Hippocampal formation (tissue), 2 donors: ENCODE results near the gene UBE3D.
"Not testable (repeated sequence)": the region's sequence is repeated elsewhere in the genome, so short reads cannot be mapped to it uniquely, and the experiment has no call there.

Source experiments
- DNase-seq, 2 donors: peaks; one replicate each; lab custom pipeline; 2025; lab: John Stamatoyannopoulos, UW

UBE3D gene

DNA sequence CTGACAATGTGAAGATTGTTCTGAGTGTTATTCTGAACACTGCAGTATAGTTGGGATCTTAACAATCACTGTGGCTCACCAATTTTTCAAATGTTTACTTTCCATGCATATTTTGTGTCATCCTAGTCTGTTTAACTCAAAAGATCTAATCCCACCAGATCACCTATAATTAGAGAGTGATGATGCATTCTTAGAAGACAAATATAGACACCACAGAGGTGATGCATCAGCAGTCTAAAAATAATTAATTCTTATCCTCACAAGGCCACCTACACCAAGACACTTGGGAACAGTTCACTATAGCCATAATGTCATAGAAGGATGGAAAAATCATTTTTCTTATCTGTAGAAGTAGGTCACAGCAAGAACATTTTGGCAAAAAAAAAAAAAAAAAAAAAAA is 154.8 kb downstream of the UBE3D start:
- DNase-seq, result no peak

- DNase-seq, result no peak
Observed at GRCh38 chr6:82910395-82910794, 155.2 kb downstream of the UBE3D start.

GRCh38 chr6:82909551-82909950 is 156.1 kb downstream of the UBE3D start:
- DNase-seq, result no peak

DNA sequence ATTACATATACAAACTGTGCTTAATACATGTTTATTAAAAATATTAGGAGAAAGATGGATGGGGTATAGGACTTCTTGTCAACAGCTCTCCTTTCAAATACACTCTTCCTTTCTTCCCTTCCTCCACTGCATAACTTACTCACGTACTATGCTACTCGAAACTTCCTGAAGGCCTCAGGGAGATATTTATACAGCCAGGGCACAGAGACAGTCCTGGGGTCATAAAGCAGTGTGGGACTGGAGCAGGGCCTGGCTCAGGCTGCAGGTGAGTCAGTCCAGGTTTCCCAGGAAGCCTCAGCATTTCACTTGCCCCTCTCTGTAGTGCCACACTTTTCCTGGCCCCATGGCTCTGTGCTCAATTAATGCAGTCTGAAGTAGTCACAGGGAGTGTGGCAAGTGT is 157.0 kb downstream of the UBE3D start:
- no peak for DNase-seq

DNA sequence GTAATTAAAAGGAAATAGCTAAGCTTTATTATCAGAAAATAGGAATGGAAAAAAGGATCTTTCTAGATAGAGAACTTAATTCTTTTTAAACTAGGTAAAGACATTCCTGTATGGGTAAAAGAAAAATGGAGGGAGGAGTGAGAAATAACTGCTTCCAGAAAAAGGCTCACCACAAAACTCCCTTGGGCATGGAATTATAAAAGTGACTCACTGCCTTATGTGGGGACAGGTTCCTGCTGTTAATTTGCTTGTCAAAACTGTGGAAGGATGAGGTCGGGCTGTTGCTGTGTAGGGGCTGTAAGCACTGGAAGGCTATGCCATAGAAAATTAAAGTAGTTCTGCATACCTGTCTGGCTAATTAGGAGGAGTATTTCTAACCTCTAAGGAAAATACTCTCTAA is 158.7 kb downstream of the UBE3D start:
- no peak for DNase-seq

- no peak for DNase-seq
Observed at GRCh38 chr6:82906489-82906888, 159.2 kb downstream of the UBE3D start.

GRCh38 chr6:82904860-82905259 is 160.8 kb downstream of the UBE3D start:
- no peak for DNase-seq

GRCh38 chr6:82904257-82904656 is 161.4 kb downstream of the UBE3D start:
- DNase-seq, result no peak

DNA sequence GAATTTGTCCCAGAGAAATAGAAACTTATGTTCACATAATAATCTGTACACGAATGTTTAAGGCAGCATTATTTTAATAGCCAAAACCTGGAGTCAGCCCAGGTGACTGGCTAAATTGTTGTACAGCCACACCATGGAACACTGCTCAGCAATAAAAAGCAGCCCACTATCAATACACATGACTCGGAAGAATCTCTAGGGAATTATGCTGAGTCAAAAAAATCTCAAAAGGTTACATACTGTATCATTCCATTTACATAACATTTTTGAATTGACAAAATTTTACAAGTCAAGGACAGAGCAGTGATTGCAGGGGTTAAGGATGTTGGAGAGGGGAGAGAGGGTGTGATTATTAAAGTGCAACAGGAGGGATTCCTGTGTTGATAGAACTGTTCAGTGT is 163.4 kb downstream of the UBE3D start:
- no peak for DNase-seq

DNA sequence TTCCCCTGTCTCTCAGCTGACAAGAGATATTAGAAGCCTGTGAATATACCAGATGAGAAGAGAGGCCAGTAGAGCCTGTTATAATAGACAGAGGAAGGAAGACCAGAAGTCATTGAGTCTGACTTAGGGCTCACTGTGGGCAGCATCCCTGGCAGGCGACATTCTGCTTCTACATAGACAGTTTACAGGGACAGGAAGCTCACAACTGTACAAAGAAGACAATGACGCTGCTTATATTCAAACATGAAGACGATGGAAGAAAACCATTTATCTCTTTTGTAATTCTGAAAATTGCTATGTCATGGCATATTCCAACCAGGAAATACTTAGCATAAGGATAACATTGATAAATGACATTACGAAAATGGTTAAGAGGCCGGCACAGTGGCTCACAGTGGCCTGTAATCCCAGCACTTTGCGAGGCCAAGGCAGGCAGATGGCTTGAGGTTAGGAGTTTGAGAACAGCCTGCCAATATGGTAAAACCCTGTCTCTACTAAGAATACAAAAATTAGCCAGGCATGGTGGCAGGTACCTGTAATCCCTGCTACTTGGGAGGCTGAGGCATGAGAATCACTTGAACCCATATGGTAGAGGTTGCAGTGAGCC is 170.9 kb downstream of the UBE3D start:
- no peak for DNase-seq

DNA sequence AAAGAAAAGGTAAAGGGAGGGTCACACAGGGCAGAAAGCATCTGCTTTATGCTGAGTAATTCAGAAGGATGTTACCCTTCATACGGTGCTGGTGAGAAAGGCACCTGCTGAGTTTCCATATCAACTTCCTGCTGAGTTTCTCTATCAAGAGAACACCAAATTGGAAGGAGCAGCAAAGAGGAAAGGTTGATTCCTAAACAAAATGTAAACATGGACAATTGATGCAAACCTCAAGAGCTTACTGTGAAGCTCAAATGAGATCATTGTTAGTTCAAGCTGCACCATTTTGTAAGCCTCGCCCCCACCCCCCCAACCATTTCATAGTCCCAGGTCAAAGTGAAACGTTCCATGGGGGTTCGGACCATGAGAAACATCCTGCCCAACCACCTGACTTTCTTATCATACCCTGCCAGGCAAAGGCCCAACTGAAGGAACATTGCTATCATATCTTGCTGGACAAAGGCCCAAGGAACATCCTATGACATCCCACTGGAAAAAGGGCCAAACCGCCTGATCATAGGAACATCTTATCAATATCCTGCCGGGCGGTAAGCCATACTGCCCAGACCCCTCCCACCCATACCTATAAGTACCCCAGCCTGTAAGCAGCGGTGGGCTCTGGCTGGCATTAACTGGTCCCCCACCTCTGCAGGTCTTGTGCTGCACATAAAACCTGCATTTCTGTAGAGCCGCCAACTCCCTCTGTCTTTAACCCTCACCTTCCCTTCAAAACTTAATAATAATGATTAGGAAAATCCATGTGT is 171.6 kb downstream of the UBE3D start:
- DNase-seq, result no peak

GRCh38 chr6:82891503-82891902 is 174.1 kb downstream of the UBE3D start:
- not testable (repeated sequence) for DNase-seq

DNA sequence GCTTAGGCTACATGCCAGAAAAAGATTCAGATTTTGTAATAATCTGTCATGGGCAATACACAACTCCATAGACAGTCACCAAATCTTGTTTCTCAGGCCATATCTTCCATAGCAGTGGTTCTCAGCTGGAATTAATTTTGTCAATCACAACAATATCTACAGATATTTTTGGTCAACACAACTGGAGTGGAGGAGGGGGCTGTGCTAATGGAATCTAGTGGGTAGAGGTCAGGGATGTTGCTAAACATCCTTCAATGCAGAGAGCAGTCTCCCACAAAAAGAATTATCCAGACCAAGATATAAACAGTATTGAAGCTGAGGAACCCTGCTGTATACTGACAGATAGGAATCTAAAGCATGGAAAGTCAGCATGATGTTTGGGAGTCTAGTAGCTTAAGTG is 174.6 kb downstream of the UBE3D start:
- no peak for DNase-seq

GRCh38 chr6:82890240-82890639 is 175.4 kb downstream of the UBE3D start:
- no peak for DNase-seq

GRCh38 chr6:82889143-82889542 is 176.5 kb downstream of the UBE3D start:
- no peak for DNase-seq

GRCh38 chr6:82882363-82883023 is 183.1 kb downstream of the UBE3D start:
- DNase-seq, result no peak

- DNase-seq, result no peak
Observed at GRCh38 chr6:82881519-82881918, 184.1 kb downstream of the UBE3D start.

DNA sequence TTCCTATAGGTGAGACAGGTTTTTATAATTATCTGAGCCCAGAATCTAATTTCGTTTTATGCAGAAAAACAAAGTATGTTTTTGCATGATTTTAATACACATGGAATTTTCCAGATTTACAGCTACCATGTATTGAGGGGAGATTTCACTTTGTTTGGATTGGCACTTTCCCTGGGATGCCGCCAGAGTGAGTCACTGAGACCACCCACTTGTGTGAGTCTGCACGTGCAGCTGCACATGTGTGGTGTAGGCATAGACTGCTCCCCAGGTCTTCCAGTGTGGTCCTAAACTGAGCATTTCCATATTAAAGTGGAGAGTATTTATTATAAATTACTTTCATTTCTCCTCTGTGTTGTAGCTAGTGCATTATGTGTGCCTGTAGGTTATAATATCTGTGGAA is 186.8 kb downstream of the UBE3D start:
- no peak for DNase-seq

DNA sequence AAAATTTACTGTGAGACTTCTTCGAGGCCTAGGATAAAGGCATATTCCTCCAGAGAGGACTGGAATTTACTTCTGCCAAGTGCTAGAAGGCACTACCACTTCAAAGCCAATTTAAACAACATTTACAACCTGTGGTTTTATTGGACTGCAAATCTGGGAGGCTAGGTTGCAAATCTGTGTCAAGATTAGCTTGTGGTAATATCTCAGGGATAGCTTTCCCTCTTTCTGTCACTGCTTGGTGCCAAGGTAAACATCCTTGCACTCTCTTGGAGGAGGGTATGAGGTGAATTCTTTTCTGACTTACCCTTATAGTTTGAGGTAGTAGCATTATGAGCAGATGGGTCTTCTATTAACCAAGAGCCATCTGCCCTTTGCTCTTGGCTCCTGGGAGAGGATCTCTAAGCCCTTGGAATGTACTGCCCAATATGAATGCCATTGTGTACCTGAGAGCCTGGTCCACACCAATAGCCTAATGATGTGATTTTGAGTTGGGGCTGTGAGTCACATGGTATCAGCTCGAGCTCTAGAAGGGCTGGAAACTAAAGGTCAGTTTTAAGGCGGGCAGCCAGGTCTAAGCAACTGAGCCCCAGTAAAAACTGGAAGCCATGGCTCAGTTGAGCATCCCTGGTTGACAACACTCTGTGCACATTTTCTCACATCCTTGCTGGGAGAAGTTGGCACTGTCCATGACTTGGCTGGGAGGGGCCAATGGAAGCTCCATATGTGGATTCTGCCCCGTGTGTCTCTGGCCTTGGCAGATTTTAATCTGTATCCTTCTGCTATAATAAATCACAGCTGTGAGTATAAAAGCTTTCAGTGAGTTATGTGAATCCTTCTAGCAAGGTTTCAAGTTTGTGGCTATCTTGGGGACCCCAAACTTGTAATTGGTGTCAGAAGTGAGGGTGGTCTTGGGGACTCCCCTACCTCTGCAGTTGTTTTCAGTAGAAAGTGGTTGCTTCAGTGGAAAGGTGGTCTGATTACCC is 188.1 kb downstream of the UBE3D start:
- DNase-seq, result no peak

DNA sequence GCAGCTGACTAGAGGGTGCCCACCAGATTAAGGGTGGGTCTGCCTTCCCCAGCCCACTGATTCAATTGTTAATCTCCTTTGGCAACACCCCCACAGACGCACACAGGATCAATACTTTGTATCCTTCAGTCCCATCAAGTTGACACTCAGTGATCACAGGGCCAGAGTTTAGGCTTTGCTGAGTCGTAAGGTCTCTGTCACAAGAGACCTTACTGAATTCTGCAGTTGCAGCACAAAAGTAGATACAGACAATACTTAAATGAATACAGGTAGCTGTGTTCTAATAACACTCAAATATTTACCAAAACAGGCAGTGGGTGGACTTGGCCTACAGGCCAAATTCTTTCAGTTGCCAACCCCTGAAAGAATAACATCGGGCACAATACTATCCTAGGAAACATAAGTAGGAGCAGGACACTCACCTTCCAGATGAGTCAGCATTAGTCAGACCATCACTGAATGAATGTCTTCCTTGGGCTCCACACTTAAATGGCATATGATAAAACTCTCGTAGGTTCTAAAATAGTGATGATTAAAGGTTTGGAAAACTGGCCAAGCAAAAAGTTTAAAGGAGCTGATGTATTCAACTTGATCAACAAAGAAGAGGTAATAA is 190.0 kb downstream of the UBE3D start:
- no peak for DNase-seq

- no peak for DNase-seq
Observed at GRCh38 chr6:82874867-82875266, 190.8 kb downstream of the UBE3D start.

DNA sequence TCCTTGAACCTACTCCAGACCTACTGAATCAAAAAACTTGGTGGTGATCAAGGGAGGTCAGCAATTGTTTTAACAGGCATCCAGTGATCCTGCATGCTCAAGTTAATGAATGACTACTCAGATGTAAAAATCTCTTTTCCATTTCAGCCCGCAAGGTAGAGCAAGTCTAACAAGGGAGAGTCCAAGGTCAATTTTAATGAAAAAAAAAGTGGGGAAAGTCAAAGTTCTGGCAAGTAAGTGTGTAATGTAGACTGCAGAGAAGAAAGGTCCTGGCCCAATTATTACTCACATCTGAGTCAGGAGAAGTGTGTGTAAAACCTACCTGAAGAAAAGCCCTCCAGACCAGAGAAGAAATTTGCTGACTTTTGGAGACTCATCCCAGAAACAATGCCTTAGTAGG is 193.5 kb downstream of the UBE3D start:
- no peak for DNase-seq
